Smooth muscle cell of the umbilical artery (primary cell): Measurements from ENCODE around the gene MAGEL2. TPM values are rescaled to one million over a fixed set of nuclear protein-coding genes. Genes with fewer than 3 reads are reported as not detected.

Source experiments
- total RNA-seq: library from RNA; depleted of rRNA; stranded (reverse); fragments of >200 nt; gene quantifications from 2 replicates; pipeline ENCODE4 v1.2.3, GENCODE V29; 2014

MAGEL2 gene
- 2.1 and 3.4 TPM in 2 replicates for total RNA-seq

DNA sequence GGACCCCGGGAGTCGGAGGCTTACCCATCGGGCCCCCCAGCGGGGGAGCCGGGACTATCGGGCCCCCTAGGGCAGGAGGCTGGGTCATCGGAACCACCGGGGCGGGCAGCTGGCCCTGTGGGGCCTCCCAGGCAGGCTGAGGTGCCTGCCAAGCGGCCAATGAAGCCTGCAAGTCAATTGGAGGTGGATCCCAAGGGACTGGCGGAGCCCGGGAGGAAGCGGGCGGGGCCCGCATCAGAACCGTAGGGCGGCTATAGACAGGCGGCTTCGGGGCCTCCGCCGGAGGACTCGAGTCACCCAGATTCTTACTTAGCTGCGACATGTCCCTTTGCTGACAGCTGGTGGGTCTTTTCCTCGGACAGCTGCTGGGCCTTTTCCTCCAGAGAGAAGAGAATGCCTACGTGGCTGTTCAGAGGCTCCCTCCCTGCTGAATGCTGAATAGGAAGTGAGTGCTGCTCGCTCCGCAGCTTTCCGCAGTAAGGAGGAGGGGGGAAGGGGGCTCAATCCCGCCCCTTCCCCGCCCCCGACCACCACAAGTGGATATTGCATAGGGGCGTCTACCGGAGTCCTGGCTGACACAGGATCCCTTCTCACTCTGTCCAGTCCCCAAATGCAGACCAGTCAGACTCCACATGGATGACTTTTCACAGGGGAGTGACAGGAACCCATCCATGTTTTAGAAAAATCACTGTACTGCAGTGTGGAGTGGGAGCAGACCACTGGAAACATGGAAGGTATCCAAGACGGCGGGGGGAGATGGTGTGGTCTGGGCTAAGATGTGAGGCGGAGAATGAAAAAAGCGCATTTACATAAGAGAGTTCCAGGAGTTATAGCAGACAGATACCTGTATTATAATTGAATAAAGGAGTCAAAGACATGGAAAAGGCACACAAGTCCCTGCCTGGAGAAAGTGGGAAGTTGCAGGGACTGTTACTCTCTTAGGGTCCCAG, at the start of gene MAGEL2:
Gene MAGEL2 (minus strand): TSS at position 447 of the 950 bp plus-strand sequence. CDS start 125 bp downstream, at position 322.

DNA sequence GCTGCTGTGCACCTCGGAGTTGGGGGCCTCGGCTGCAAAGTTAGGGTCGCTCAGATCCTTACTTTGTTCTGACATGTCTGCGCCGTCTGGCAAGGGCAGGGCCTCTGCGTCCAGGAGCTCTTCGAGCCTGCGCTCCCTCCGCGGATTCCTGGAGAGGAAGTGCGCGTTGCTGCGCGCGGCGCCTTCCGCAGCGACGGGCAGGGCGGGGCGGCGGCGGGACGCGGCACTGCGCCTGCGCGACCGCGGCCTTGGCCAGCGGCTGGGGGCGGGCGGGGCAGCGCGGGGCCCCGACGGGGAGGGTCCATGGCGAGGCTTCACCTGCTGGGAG, 39.4 kb upstream of the MAGEL2 start, which contains the start of gene NDN:
Gene NDN (minus strand): TSS at position 163 of the 328 bp plus-strand sequence. CDS start 88 bp downstream, at position 75.

Other genes with a start within 250 kb of the MAGEL2 start
- gene GOLGA6L2, start 200.6 kb downstream of the MAGEL2 start, total RNA-seq = not detected in 2 replicates
- gene MKRN3, start 82.2 kb downstream of the MAGEL2 start, total RNA-seq = under 0.01 TPM in 1 of 2 replicates, not detected in the other
- 62.5 and 94.7 TPM in 2 replicates for gene NDN, start 39.4 kb upstream of the MAGEL2 start, total RNA-seq